ENCODE data around the gene HBB. TPM values are rescaled to one million over a fixed set of nuclear protein-coding genes. Genes with fewer than 3 reads are reported as not detected.

The HBB gene
- total RNA-seq (2022; extraction: Qiagen RNA extraction; ENCODE audit: low read depth): not detected in 5 replicates

GRCh38 chr11:5226732-5227310 lies at the start of gene HBB:
HBB (minus strand) TSS chr11:5227071; CDS start chr11:5227021, 50 bp downstream.

DNA sequence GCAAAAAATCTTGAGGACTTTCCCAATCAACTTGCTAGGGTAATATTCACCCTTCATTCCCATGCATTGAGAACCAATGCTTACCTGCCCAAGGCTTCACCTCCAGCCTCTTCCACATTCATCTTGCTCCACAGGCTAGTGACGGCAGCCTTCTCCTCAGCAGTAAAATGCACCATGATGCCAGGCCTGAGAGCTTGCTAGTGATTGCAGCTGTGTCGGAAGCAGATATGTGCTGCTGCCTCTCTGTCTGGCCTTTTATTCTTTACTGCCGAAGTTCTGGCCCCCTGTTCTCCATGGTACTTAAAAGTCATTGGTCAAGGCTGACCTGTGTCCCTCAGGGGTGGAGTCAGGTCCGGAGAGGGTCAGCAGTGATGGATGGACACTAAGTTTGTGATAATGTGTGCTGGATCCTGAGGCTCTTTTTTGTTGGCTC lies 42.9 kb upstream of the HBB start, which contains the start of gene HBE1:
TSS of gene HBE1 (minus strand) at position 231 of the 433 bp plus-strand sequence. CDS start at position 176, 55 bp downstream.

GRCh38 chr11:5254646-5255413 lies 28.0 kb upstream of the HBB start, which contains the start of gene HBG2:
HBG2 (minus strand) TSS chr11:5254781; CDS start chr11:5254728, 53 bp downstream.

GRCh38 chr11:5249807-5250396 lies 23.0 kb upstream of the HBB start, which contains the start of gene HBG1:
HBG1 (minus strand) TSS chr11:5249857; CDS start chr11:5249804, 53 bp downstream.

GRCh38 chr11:5234381-5234834 lies 7.5 kb upstream of the HBB start, which contains the start of gene HBD:
HBD (minus strand) TSS chr11:5234483; CDS start chr11:5234433, 50 bp downstream.

DNA sequence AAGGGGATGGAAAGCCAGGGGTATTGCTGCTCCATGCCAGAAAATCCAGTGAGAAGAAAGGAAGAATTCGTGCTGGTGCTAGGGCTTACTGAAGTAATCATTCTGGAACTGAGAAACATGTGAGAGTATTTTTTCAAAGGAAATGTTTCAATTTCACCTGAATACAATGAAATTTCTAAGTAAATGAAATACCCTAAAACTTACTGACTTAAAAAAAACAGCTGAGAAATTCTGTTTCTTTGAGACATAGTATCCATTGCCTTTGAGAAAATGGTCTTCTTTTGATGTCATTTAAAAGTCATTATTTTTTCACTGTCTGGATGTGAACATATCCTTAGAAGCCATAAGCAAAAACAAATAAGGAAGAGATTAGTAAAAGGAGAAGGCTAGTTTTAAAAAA lies 26.3 kb downstream of the HBB start, which contains the start of gene OR51V1:
TSS of gene OR51V1 (minus strand) at position 101 of the 400 bp plus-strand sequence. CDS start at position 101, 0 bp downstream.

Other genes starting within 250 kb of the HBB start
- gene OR51L1, start 232.2 kb downstream of the HBB start, total RNA-seq (2022; extraction: Qiagen RNA extraction; ENCODE audit: low read depth): not detected in 5 replicates
- not detected in 5 replicates for gene OR52J3, start 180.5 kb downstream of the HBB start, total RNA-seq (2022; extraction: Qiagen RNA extraction; ENCODE audit: low read depth)
- gene OR52E2, start 167.4 kb downstream of the HBB start, total RNA-seq (2022; extraction: Qiagen RNA extraction; ENCODE audit: low read depth): not detected in 5 replicates
- not detected in 5 replicates for gene OR52E1, start 157.5 kb downstream of the HBB start, total RNA-seq (2022; extraction: Qiagen RNA extraction; ENCODE audit: low read depth)
- gene OR52A5, start 88.7 kb downstream of the HBB start, total RNA-seq (2022; extraction: Qiagen RNA extraction; ENCODE audit: low read depth): not detected in 5 replicates
- not detected in 5 replicates for gene OR52A1, start 72.3 kb downstream of the HBB start, total RNA-seq (2022; extraction: Qiagen RNA extraction; ENCODE audit: low read depth)
- gene OR51V1, start 26.4 kb downstream of the HBB start, total RNA-seq (2022; extraction: Qiagen RNA extraction; ENCODE audit: low read depth): not detected in 5 replicates
- gene HBD, start 7.4 kb upstream of the HBB start, total RNA-seq (2022; extraction: Qiagen RNA extraction; ENCODE audit: low read depth): not detected in 5 replicates
- not detected in 5 replicates for gene HBG1, start 22.8 kb upstream of the HBB start, total RNA-seq (2022; extraction: Qiagen RNA extraction; ENCODE audit: low read depth)
- not detected in 5 replicates for gene HBG2, start 27.7 kb upstream of the HBB start, total RNA-seq (2022; extraction: Qiagen RNA extraction; ENCODE audit: low read depth)
- not detected in 5 replicates for gene HBE1, start 42.9 kb upstream of the HBB start, total RNA-seq (2022; extraction: Qiagen RNA extraction; ENCODE audit: low read depth)
- not detected in 5 replicates for gene OR51B4, start 74.9 kb upstream of the HBB start, total RNA-seq (2022; extraction: Qiagen RNA extraction; ENCODE audit: low read depth)
- gene OR51B2, start 97.2 kb upstream of the HBB start, total RNA-seq (2022; extraction: Qiagen RNA extraction; ENCODE audit: low read depth): not detected in 5 replicates
- gene OR51B5, start 116.5 kb upstream of the HBB start, total RNA-seq (2022; extraction: Qiagen RNA extraction; ENCODE audit: low read depth): not detected in 5 replicates
- gene OR51B6, start 124.4 kb upstream of the HBB start, total RNA-seq (2022; extraction: Qiagen RNA extraction; ENCODE audit: low read depth): not detected in 5 replicates
- gene OR51M1, start 156.7 kb upstream of the HBB start, total RNA-seq (2022; extraction: Qiagen RNA extraction; ENCODE audit: low read depth): not detected in 5 replicates
- not detected in 5 replicates for gene OR51Q1, start 195.0 kb upstream of the HBB start, total RNA-seq (2022; extraction: Qiagen RNA extraction; ENCODE audit: low read depth)
- gene OR51I1, start 214.4 kb upstream of the HBB start, total RNA-seq (2022; extraction: Qiagen RNA extraction; ENCODE audit: low read depth): not detected in 5 replicates
- not detected in 5 replicates for gene OR51I2, start 222.3 kb upstream of the HBB start, total RNA-seq (2022; extraction: Qiagen RNA extraction; ENCODE audit: low read depth)

Data from A549 treated with DMSO at 1 μM for 4 hours (cell line).